Heart left ventricle (tissue), 13 donors: ENCODE measurements around the gene SCN2B.

Source experiments
- CTCF ChIP-seq, 12 donors: fragments of 200-600 bp; sonication (generic) in 4 of 12; IDR thresholded peaks; one replicate each; pipeline versions ENCODE4 v1.5.0 to v1.8.0; 2018 to 2022; ENCODE audit warnings: antibody characterized with exemption in 12 of 12, mild to moderate bottlenecking in 5 of 12
- POLR2A ChIP-seq, 2 donors: fragments of 450-650 bp; IDR thresholded peaks; one replicate each; pipeline ENCODE4 v1.6.1; 2017; ENCODE audit warnings: antibody characterized with exemption in 2 of 2, mild to moderate bottlenecking in 2 of 2, moderate library complexity in 2 of 2
- donor health status: ischemic (EF 13 %, LVEDD 7.1; RV severe dilation, severe dysfunction).
- donor health status: DM: no; HTN: yes; CAD: no.
- donor health status: DM: no; HTN: no; CAD: no.
- donor health status: ischemic (EF 25% LVEDD 6.9; RV normal size, moderate dysfunction).
- donor health status: ischemic (EF 25% LVEDD 5.7; RV mildly dilated, moderate dysfunction).
- donor health status: ischemic (EF 35%, LVEDD 5.7; RV mildly dilated, moderate dysfunction).
- donor health status: nonischemic (EF 11% LVEDD 7.7; RV severe dilation, severe dysfunction).
- donor health status: DM: yes; HTN: yes; CAD: no.
- donor health status: PGD.
- donor health status: ischemic (EF 29% LVEDD 5.4; RV normal size, mild dysfunction).
- donor health status: nonischemic (EF 23%, LVEDD 6.1; RV moderate dilation, normal function).

GRCh38 chr11:118211006-118211405 lies 34.6 kb upstream of the SCN2B start:
- TF ChIP-seq CTCF (IDR thresholded peaks at IDR 0.05) (no peak), POLR2A (IDR thresholded peaks at IDR 0.05) (no peak)
